ENCODE data around the gene GAL.

GRCh38 chr11:68673306-68673945 lies 10.9 kb upstream of the GAL start:
- no peak for TF ChIP-seq CTCF (IDR thresholded peaks at IDR 0.05)
- TF ChIP-seq POLR2A (IDR thresholded peaks at IDR 0.05), result no peak
